GM18868 (cell line): ENCODE results near the gene LRRC10B.

Experiments
- ATAC-seq: cut with Tn5 transposase; IDR thresholded peaks from one replicate; pipeline ENCODE4 v1.9.1; 2021; ENCODE audit warnings: mild to moderate bottlenecking, moderate library complexity; ENCODE audit not compliant: unreplicated experiment

The LRRC10B gene

GRCh38 chr11:61544466-61544865, 35.9 kb downstream of the LRRC10B start:
- ATAC-seq = no peak

GRCh38 chr11:61545341-61545740, 36.8 kb downstream of the LRRC10B start:
- ATAC-seq = no peak

DNA sequence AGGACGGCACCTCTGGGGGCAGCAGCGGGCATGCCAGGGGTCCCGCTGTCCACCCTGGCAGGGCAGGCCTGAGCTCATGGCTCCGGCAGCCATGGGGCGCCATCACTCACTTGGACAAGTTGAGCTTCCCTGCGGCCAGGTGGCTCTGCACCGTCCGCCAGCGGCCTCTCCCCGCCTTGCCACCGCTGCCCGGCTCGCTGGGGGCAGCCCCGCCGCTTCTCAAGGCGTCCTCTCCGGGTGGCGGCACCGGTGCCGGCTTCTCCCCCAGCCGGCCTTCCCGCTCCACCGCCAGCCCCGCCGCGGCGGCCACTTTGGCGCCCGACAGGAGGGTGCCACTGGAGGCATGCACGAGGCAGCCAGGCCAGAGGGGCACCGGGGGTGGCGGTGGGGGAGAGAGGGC, 37.4 kb downstream of the LRRC10B start:
- ATAC-seq = no peak

DNA sequence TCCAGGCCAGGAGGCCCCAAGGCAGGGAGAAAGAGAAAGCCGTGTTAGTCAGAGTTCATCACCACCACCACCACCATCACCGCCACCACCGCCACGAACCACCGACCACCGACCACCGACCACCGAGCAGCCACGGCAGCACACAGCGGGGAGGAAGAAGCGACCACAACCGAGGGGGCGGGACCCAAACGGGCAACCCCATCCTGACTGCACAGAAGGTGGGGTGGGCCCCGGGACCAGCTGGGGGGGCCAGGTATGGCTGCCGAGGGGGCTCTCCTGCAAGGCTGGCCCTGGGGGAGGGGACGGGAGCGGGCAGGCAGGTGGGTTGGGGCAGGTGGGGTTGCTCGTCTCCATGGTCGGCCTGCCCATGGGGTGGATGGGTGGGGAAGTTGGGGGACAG, 38.1 kb downstream of the LRRC10B start:
- ATAC-seq = no peak

GRCh38 chr11:61547246-61547645, 38.7 kb downstream of the LRRC10B start:
- ATAC-seq = no peak

GRCh38 chr11:61549177-61549576, 40.6 kb downstream of the LRRC10B start:
- no peak for ATAC-seq

DNA sequence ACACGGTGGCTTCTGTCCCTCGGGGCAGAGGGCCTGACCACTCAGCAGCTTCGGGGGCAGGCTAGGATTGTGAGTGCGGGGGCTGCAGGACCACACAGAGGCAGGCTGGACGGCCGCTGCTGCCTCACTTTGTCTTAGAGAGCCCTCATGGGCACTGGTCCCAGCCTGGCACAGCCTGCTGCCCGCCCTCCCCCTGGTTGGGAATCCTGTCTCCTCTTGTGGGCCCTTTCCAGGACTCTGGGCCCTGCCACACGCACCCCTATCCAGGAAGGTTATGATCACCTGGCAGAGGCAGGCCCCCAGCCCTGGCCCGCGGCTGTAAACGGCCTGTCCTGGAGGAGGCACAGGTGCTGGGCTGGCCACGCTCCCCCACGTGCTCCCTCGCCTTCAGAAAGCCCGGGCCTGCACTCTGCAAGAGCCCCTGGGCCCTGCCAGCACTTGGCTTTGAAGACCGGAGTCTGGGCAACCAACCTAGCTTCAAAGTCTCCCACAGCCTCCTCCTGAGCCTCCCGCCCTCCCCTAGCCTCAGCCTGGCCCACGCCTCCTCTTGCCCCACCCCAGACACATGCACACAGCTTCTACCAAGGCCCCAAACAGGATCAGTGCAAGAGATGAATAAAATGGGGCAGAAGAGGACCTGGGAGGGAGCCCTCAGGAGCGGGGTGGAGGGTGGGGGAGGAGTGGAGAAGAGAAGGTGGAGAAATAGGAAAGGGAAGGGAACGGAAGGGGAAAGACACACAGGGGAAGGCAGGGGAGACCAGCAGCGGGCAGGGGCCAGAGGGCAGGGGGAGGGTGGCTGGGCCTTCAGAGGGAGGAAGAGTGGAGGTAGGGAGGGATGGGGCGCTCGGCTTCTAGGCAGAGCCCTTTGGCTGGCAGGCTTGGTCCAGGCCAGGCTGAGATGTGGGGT, 41.4 kb downstream of the LRRC10B start:
- ATAC-seq = no peak

DNA sequence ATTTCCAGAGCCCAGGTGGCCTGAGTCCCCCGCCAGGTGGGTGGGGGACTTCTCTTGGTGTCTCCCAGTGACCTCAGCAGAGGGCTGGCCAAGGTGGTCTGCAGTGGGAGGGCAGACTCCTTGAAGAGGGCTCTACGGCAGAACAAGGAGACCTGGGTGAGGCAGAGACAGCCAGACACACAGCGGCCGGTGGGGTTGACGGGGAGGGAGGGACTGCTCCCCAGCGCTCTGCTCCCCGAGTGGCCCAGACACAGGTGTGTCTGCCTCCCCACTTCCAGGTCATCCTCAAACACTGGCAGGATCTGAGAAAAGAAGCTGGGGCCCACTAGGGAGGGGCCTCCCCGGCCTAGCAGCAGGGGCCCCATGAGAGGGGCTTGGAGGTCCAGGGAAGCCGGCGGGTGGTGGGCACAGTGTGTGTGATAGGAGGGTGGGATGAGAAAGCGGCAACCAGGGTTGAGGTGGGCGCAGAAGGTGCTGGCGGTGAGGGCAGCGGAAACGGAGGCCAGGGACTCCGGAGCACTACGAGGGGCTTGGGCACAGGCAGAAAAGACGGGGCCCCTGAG, 42.2 kb downstream of the LRRC10B start:
- ATAC-seq = no peak

DNA sequence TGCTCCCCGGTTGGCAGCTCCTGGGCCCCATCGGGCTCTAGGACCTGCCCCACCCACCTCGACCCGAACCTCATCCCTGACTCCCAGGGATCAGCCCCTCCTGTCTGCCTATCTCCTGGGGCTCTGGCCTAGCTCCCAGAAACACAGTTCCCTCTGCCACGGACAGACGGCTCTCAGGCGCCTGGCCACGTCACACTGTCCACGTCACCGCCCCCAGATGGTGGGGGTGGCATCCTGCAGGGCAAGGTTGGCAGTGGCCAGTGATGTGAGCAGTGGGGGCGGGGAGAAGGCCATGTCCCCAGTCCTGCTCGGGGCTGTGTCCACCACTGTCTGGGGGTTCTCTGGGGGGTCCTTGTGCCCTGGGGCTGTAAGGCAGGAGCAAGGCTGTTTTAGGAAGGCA, 43.1 kb downstream of the LRRC10B start:
- ATAC-seq = no peak

- no peak for ATAC-seq
Measured at GRCh38 chr11:61552108-61552635, 43.6 kb downstream of the LRRC10B start.

DNA sequence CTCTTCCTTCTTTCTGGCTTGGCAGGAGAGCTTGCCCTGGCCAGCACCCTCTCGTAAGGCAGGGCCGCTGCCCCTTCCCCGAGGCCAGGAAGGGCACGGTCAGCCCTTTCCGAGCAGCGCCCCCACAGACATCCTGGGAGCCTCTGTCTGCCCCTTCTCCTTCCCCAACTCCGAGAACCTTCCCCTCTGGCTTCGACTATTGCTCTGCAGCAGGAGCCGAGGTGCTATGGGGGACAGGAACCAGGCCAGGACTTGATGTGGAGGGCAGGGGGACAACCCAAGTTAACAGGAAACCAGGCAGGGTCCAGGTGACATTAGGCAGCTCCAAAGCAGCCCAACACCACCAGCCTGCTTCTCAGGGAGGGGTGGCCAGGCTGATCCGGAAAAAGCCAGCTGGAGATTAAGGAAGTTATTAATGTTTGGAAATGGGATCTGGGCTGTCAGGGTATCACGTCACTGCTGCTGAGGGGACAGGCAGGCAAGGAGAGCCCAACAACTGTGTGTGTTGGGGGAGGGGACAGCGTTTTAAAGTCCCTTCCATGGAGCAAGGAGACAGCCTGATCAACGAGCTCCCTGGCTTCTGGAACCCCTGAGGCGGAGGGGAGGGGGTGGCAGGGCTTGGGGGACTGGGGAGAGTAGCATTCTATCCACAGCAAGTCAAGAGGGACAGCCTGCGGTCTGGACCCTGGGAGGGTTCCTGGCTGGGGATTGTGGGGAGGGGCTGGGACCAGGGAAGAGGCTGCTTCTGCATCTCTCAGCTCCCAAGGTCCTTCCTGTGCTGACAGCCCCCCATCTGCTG, 45.0 kb downstream of the LRRC10B start:
- no peak for ATAC-seq

GRCh38 chr11:61554172-61554988, 45.8 kb downstream of the LRRC10B start:
- no peak for ATAC-seq

DNA sequence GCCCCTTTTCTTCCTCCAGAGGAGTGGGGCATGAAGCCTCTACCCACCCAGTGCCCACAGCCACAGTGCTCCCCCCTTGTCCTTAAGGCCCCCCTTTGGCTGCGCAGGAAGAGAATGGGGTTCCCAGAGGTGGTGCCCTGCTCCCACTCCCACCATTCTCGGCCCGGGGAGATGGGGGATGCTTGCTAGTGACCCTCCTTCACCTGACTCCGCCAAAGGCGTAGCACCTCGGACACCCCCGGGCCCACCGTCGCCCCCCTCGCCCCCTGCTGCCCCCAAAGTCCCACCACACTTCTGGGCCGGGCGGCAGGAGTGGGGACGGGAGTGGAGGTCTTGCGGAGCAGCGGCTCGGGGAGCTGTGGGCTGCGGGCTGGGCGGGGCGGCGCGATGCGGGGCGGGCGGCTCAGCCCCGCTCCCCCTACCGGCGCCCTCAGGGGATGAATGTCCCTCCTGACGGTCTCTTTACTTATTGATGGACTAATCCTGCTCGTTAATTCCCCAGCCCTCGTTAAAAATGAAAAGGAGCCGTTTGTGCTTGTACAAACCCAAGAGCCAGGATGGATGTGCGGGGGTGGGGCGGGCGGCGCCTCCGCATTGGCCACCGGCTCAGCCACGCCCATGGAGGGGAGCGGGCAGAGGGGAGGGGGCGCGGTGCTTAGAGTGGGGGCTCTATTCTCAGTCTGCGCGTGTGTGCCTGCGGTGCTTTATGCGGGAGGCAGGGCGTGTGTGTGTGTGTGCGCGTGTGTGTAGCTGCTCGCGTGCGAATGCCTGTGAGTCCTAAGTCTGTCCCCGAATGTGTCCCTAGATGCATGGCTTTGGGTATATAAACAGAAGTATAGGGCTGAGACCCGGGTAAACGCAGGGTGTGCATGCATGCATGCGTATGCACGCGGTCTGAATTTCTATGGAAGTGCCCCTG, 46.8 kb downstream of the LRRC10B start:
- no peak for ATAC-seq

- ATAC-seq = no peak
Measured at GRCh38 chr11:61555978-61556377, 47.4 kb downstream of the LRRC10B start.

- ATAC-seq = no peak
Measured at GRCh38 chr11:61556621-61557020, 48.1 kb downstream of the LRRC10B start.
